Ureter (tissue), 1 donor: ENCODE results near the gene CRISP1. TPM values are rescaled to one million over a fixed set of nuclear protein-coding genes. Genes with fewer than 3 reads are reported as not detected.
"Not testable (repeated sequence)": the region's sequence is repeated elsewhere in the genome, so short reads cannot be mapped to it uniquely, and the experiment has no call there.

ENCODE experiments used
- DNase-seq: peaks from one replicate; pipeline ENCODE4 v3.0.0-alpha.2; 2020; ENCODE audit warnings: low spot score
- total RNA-seq: library from RNA; stranded (reverse); gene quantifications from one replicate; pipeline ENCODE4 v1.2.4, GENCODE V29; 2023
- donor health status: DM: yes; HTN: yes; CAD: no.

Gene CRISP1
- total RNA-seq, 1 donor from 2014 or later = not detected

- DNase-seq = no peak
These were observed 26.4 kb downstream of the CRISP1 start for GRCh38 chr6:49839957-49840356.

DNA sequence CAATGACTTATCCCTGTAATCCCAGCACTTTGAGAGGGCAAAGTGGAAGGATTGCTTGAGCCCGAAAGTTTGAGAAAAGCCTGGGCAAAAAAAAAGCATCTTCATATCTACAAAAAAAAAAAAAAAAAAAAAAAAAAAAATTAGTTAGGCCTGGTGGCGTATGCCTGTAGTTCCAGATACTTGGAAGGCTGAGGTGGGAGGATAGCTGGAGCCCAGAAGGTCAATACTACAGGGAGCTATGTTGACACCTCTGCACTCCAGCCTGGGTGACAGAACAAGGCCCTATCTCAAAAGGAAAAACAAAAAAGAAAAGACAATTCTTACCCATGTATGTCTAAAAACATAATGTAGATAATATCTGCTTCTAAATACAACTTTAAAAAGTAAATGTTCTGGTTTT, 27.2 kb downstream of the CRISP1 start:
- no peak for DNase-seq

DNA sequence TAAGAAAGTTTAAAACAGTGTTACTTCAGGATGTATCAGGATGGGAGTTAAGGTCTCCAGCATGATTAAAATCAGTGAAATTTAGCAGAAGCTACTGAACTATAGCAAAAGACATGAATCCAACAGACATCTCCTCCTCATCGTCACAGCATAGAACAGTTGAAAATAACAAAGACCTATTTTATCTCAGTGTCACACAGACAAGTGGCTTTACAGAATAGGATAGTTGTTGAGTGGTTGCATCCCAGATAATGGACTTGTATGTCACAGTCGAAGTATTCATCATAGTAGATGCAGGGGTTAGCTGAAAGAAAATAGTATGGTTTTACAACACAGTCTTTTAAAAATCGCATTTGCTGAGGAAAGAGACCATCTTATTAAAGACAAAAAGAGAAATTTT, 31.2 kb downstream of the CRISP1 start:
- DNase-seq = no peak

- DNase-seq = no peak
These were observed 32.9 kb downstream of the CRISP1 start for GRCh38 chr6:49833386-49833785.

DNA sequence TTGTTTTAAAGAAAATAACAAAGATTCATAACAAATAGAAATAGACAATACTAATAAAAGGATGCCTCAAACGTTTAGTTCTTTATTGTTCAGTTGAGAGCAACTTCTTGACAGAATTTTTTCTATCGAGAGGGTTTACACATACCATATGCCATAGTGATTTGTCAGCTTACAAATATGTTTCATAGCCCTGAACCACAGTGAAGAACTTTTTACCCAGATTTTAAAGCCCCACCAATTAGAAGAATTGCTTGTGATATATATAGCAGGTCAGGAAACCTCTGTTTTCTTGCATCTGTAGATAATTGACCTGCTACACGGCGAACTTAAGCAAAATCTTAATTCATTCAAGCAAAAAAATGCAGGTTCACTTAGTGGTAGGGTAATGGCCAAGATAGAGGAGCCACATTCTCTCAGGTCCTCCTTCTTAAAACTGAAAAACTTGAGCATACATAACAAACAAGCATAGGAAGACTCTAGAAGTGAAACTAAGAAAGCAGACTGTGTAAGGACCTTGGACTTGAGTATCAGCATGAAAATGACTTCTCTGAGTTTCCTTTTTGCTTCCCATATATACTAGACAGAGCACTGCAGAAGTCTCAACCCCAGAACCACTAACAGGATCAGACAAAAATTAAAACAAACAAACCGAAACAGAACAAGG, 39.5 kb downstream of the CRISP1 start:
- no peak for DNase-seq

DNA sequence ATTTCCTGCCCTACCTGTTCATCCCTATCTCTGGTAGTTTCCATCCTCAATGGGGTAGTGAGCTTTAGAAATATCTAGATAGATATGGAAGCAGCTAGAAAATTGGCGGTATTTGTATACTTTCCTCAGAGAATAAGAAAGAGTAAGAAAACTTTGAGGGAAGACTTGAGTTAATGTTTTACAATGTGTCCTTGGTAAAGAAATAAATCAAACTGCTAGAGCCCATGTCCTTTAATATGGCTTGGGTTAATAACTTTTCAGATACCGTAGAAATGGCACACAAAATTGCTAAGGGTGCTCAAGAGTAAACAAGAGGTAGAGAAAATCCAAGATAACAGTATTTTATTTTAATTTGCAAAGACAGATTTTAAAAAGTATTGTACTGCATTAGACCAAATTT, 51.2 kb downstream of the CRISP1 start:
- no peak for DNase-seq

GRCh38 chr6:49813248-49813647, 53.1 kb downstream of the CRISP1 start:
- DNase-seq = no peak

DNA sequence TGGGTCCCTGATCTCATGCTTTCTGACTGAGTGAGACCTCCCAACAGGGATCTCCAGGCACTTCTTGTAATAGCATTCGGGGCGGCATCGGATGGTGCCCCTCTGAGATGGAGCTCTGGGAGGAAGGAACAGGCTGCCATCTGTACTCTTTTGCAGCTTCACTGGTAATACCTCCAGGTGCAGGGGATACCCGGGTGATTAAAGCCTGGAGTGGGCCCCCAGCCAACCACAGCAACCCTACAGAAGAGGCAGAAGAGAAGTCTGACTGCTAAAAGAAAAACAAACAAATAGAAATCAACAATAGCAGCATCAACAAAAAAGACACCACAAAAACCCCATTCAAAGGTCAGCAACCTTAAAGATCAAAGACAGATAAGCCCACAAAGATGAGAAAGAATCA, 60.2 kb downstream of the CRISP1 start:
- DNase-seq = no peak

DNA sequence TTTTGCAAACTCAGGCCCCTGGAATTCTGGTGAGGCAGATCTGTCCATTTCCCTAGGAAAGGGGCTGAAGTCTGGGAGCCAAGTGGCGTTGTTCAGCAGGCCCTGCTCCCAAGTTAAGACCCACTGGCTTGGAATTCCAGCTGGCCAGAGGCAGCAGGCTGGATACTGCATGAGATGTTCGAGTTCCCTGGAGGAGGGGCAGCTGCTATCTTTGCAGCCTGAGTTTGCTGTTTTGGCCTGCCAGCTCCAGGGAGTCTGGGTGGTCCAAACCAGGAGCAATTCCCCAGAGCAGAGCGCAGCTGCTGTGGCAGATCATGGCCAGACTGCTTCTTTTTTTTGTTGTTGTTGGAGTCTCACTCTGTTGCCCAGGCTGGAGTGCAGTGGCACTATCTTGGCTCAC, 61.1 kb downstream of the CRISP1 start:
- DNase-seq = no peak

DNA sequence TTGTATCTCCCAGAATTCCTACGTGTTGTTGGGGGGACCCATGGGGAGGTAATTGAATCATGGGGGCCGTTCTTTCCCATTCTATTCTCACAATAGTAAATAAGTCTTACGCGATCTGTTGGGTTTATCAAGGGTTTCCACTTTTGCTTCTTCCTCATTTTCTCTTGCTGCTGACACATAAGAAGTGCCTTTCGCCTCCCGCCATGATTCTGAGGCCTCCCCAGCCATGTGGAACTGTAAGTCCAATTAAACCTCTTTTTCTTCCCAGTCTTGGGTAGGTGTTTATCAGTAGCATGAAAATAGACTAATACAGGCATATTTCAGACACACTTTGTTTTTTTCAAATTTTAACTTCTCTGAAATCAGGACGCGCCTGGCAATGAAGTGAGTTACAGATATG, 64.8 kb downstream of the CRISP1 start:
- DNase-seq = no peak

GRCh38 chr6:49799090-49799489, 67.2 kb downstream of the CRISP1 start:
- DNase-seq = no peak

DNA sequence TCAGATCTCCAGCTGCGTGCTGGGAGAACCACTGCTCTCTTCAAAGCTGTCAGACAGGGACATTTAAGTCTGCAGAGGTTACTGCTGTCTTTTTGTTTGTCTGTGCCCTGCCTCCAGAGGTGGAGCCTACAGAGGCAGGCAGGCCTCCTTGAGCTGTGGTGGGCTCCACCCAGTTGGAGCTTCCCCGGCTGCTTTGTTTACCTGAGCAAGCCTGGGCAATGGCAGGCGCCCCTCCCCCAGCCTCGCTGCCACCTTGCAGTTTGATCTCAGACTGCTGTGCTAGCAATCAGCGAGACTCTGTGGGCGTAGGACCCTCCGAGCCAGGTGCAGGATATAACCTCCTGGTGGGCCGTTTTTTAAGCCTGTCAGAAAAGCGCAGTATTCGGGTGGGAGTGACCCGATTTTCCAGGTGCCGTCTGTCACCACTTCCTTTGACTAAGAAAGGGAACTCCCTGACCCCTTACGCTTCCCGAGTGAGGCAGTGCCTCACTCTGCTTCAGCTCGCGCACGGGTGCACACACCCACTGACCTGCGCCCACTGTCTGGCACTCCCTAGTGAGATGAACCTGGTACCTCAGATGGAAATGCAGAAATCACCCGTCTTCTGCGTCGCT, 69.4 kb downstream of the CRISP1 start:
- not testable (repeated sequence) for DNase-seq

DNA sequence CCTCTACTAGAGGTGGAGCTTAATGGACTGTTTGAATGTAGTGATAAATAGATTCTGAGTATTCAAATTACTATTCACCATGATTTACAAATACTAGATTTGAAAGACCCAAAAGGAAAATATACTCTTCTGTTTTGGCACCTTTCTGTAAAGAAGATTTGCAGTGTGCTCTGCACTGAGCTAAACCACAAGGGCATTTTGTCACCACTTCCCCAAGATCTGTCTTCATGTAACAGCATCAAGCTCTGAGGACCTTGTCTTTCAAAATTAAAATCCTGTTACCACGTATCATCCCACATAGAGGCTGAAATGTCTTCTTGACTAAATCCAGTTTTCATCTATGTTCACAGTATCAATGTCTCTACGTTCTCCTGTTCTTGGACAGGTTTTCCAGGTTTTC, 76.0 kb downstream of the CRISP1 start:
- no peak for DNase-seq

DNA sequence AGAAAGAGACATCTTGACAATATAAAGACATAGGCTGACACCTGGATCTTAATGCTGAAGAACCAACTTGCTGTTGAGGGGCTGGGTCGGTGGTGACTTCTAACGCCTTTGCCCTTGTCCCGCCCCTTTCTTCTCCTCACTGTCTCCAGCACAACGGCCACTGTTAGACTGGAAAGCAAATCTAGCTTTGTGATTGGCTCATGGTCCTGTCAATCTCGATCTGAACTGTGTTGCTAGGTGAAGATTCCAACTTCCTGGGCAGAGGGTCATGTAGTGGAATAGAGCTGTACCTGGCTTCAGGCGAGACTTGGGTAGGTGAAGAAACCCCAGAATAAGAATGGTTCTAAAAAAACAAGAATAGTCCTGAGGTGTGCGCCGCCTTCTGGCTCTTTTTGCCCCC, 79.2 kb downstream of the CRISP1 start, which contains the start of gene PGK2:
Gene PGK2 (minus strand): TSS at position 110 of the 400 bp plus-strand sequence. CDS start 98 bp downstream, at position 12.
- no peak for DNase-seq

GRCh38 chr6:49784272-49784671, 82.1 kb downstream of the CRISP1 start:
- no peak for DNase-seq

Other genes starting within 250 kb of the CRISP1 start
- not detected for gene RHAG, start 229.7 kb downstream of the CRISP1 start, total RNA-seq
- gene CRISP2, start 153.0 kb downstream of the CRISP1 start, total RNA-seq = 0.60 TPM
- gene CRISP3, start 122.1 kb downstream of the CRISP1 start, total RNA-seq = 117 TPM
- 0.23 TPM for gene PGK2, start 79.2 kb downstream of the CRISP1 start, total RNA-seq
- gene DEFB114, start 97.6 kb upstream of the CRISP1 start, total RNA-seq = not detected
- gene DEFB113, start 103.1 kb upstream of the CRISP1 start, total RNA-seq = not detected
- gene DEFB110, start 155.5 kb upstream of the CRISP1 start, total RNA-seq = not detected
- gene DEFB112, start 183.4 kb upstream of the CRISP1 start, total RNA-seq = not detected